Endothelial cell of hepatic sinusoid (primary cell): ENCODE results near the gene C1QL2.

ENCODE experiments used
- in situ Hi-C: cut with HindIII; loops from 2 replicates; pipeline ENCODE4 v1.10.0; 2017; ENCODE audit warnings: low sequenced_read_pairs

The C1QL2 gene

GRCh38 chr2:119109866-119110265, 48.7 kb downstream of the C1QL2 start:
- in situ Hi-C loops: no loop called here

GRCh38 chr2:119108186-119108585, 50.4 kb downstream of the C1QL2 start:
- in situ Hi-C loops: no loop called here

GRCh38 chr2:119106301-119106897, 52.2 kb downstream of the C1QL2 start:
- in situ Hi-C loops: no loop called here
